Spleen (tissue), 7 donors: Measurements from ENCODE around the gene DDRGK1.

ENCODE experiments used
- POLR2A ChIP-seq, 3 donors: fragments of 450-650 bp; IDR thresholded peaks; one replicate each; pipeline ENCODE4 v1.5.1; 2017; ENCODE audit warnings: antibody characterized with exemption in 3 of 3, mild to moderate bottlenecking in 1 of 3
- TF ChIP-seq, protein P1 (sequence below), 11 experiments: fragments of 200-600 bp in 7 of 11; fragments of 450-650 bp in 4 of 11; sonication (generic) in 4 of 11; IDR thresholded peaks in 8 of 11; conservative IDR thresholded peaks in 3 of 11; 1 replicate in 7 of 11; 2 replicates in 4 of 11; pipeline versions ENCODE4 v1.4.0 to v1.8.0; 2016 to 2021; ENCODE audit warnings: antibody characterized with exemption in 11 of 11, inconsistent platforms in 4 of 11, mild to moderate bottlenecking in 1 of 11
- donor health status: DM: no; HTN: no; CAD: no; lungs with moderate emphysema.
- donor health status: DM: no; HTN: no; CAD: no.
- donor health status: DM: no; HTN: no; CAD: no.

- TF ChIP-seq, protein P1, sequence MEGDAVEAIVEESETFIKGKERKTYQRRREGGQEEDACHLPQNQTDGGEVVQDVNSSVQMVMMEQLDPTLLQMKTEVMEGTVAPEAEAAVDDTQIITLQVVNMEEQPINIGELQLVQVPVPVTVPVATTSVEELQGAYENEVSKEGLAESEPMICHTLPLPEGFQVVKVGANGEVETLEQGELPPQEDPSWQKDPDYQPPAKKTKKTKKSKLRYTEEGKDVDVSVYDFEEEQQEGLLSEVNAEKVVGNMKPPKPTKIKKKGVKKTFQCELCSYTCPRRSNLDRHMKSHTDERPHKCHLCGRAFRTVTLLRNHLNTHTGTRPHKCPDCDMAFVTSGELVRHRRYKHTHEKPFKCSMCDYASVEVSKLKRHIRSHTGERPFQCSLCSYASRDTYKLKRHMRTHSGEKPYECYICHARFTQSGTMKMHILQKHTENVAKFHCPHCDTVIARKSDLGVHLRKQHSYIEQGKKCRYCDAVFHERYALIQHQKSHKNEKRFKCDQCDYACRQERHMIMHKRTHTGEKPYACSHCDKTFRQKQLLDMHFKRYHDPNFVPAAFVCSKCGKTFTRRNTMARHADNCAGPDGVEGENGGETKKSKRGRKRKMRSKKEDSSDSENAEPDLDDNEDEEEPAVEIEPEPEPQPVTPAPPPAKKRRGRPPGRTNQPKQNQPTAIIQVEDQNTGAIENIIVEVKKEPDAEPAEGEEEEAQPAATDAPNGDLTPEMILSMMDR (IDR thresholded peaks at IDR 0.05 in 8 of 11, conservative IDR thresholded peaks at IDR 0.05 in 3 of 11) = no peak
- no peak for TF ChIP-seq POLR2A (IDR thresholded peaks at IDR 0.05)
Observed at GRCh38 chr20:3226093-3226492, 21.6 kb upstream of the DDRGK1 start.
